DMS 273 treated with DMSO at 0.1 percent for 48 hours (cell line): ENCODE measurements around the gene KRTAP5-3.
"Not testable (repeated sequence)": the region's sequence is repeated elsewhere in the genome, so short reads cannot be mapped to it uniquely, and the experiment has no call there.

ENCODE experiments used
- DNase-seq: peaks from one replicate; lab custom pipeline; 2025; lab: John Stamatoyannopoulos, UW

KRTAP5-3 gene

GRCh38 chr11:1618231-1618630 lies 10.0 kb upstream of the KRTAP5-3 start:
- DNase-seq = no peak

- not testable (repeated sequence) for DNase-seq
These were observed 362 bp downstream of the KRTAP5-3 start for GRCh38 chr11:1607901-1608300.

GRCh38 chr11:1607156-1607845 lies 962 bp downstream of the KRTAP5-3 start:
- not testable (repeated sequence) for DNase-seq

GRCh38 chr11:1605923-1606322 lies 2.3 kb downstream of the KRTAP5-3 start:
- not testable (repeated sequence) for DNase-seq

DNA sequence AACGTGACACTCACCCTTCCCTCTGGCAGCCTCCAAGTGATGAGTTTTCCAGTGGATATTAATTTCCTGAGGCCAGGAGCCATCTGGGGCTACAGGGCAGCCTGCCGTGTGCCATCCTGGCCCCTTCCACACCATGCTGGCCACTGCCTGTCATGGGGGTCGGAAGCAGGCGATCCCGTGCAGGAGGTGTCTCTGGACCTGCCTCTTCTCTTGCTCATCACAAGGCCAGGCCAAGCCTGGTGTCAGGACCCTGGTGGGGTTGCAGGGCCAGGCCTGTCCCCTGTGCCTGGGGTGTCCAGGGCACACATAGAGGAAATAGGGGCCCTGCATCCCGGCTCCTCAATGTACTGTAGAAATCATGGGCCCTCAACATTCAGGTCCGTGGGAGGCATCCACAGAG lies 3.6 kb downstream of the KRTAP5-3 start:
- no peak for DNase-seq

- no peak for DNase-seq
These were observed 4.1 kb downstream of the KRTAP5-3 start for GRCh38 chr11:1604181-1604580.

- no peak for DNase-seq
These were observed 4.6 kb downstream of the KRTAP5-3 start for GRCh38 chr11:1603629-1604028.

GRCh38 chr11:1601663-1602062 lies 6.6 kb downstream of the KRTAP5-3 start:
- DNase-seq = not testable (repeated sequence)

GRCh38 chr11:1600626-1601025 lies 7.6 kb downstream of the KRTAP5-3 start:
- DNase-seq = no peak

DNA sequence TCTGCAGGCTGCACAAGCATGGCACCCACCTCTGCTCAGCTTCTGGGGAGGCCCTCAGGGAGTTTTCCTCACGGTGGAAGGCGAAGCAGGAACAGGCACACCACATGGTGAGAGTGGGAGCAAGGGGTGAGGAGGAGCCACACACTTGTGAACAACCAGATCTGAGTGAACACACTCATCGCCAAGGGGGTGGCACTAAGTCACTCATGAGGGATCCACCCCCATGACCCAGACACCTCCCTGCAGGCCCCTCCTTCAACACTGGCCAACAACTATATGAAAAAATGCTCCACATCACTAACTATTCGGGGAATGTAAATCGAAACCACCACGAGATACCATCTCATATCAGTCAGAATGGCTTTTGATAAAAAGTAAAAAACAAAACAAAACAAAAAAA lies 9.4 kb downstream of the KRTAP5-3 start:
- no peak for DNase-seq

- DNase-seq = not testable (repeated sequence)
These were observed 9.9 kb downstream of the KRTAP5-3 start for GRCh38 chr11:1598406-1598805.

DNA sequence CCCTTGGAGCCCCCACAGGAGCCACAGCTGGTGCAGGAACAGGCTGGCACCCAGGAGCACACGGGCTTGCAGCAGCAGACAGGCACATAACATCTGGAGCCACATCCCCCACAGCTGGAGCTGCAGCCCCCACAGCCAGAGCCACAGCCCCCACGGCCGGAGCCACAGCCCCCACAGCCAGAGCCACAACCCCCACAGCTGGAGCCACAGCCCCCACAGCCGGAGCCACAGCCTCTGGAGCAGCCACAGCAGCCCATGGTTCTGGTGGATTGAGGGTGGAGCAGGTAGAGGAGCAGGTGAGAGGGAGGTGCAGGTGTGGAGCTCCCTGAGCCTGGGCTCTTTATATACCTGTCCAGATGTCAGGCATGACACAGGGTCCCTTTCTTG lies 10.3 kb downstream of the KRTAP5-3 start, which contains the start of gene KRTAP5-2:
Gene KRTAP5-2 (minus strand): TSS at position 301 of the 387 bp plus-strand sequence. CDS start 44 bp downstream, at position 257.
- DNase-seq = no peak

GRCh38 chr11:1597331-1597993 lies 10.8 kb downstream of the KRTAP5-3 start:
- DNase-seq = no peak

DNA sequence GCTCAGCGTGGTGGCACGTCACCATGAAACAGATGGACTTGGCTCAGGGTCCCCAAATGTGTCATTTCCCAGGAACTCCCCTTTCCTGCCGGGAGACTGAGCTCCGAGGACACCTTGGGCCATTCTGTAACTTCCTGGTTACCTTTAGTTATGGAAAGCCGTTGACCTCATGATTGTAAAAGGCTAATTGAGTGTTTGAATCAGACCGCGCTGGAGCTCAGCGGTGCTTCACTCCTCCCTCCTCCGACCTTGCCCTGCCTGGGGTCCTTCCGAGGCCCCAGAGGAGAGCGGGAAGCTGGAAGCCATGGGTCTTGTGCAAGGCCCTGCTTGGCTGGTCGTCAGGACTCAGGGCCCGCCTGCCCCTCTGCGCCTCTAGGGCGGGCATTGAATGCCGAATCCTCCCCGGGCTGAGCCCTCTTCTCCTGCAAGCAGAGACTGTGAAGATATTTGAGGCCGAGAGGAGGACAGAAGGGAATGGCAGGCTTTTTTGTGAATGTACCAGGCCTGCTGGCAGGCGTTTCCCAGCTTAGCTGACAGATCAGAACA lies 11.6 kb downstream of the KRTAP5-3 start:
- not testable (repeated sequence) for DNase-seq

GRCh38 chr11:1595994-1596575 lies 12.2 kb downstream of the KRTAP5-3 start:
- not testable (repeated sequence) for DNase-seq

DNA sequence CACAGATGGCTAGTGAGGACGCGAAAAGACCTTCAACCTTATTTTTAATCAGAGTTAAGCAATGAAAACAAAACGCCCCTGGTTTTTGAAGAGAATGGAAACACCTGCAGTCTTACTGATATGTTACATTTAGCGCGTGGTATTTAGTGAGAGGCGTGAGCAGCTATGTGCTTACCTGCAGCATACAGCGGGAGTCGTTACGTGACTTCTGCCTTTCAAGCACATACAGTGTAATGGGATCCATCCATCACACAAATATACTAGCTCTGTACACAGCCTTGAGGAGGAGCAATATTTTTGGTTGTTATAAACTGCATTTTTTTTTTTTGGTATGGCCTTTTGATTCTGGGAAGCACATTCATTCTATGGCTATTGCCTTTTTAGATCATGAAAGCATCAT lies 15.6 kb downstream of the KRTAP5-3 start:
- DNase-seq = no peak

GRCh38 chr11:1589996-1590395 lies 18.3 kb downstream of the KRTAP5-3 start:
- DNase-seq = no peak

- DNase-seq = not testable (repeated sequence)
These were observed 18.9 kb downstream of the KRTAP5-3 start for GRCh38 chr11:1589191-1589963.

DNA sequence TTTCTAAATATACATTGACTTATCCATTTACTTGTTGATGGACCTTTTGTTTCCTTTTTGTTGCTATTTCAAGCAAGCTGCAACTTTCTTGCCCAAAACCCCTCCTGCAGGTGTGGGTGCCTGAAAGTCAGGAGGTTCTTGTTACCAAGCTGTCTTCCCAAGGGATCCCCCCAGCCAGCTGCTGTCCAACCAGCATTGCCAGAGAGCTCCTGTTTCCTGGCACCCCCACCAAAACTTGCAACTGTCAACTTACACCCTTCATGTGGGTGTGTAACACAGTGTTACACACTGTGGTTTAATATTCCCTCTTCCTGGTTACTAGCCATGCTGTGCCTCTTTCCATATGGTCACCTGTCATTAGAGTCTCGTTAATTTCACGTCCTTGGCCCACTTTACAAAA lies 21.6 kb downstream of the KRTAP5-3 start:
- DNase-seq = no peak

DNA sequence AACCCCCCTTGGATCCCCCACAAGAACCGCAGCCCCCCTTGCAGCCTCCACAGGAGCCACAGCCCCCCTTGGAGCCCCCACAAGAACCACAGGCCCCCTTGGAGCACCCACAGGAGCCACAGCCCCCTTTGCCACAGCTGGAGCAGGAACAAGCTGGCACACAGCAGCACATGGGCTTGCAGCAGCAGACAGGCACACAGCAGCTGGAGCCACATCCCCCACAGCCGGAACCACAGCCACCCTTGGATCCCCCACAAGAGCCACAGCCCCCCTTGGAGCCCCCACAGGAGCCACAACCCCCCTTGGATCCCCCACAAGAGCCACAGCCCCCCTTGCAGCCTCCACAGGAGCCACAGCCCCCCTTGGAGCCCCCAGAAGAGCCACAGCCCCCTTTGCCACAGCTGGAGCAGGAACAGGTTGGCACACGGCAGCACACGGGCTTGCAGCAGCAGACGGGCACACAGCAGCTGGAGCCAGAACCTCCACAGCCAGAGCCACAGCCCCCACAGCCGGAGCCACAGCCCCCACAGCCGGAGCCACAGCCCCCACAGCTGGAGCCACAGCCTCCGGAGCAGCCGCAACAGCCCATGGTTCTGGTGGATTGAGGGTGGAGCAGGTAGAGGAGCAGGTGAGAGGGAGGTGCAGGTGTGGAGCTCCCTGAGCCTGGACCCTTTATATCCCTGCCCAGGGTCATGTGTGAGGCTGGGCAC lies 23.4 kb downstream of the KRTAP5-3 start, which contains the start of gene KRTAP5-1:
Gene KRTAP5-1 (minus strand): TSS at position 623 of the 710 bp plus-strand sequence. CDS start 34 bp downstream, at position 589.
- not testable (repeated sequence) for DNase-seq

DNA sequence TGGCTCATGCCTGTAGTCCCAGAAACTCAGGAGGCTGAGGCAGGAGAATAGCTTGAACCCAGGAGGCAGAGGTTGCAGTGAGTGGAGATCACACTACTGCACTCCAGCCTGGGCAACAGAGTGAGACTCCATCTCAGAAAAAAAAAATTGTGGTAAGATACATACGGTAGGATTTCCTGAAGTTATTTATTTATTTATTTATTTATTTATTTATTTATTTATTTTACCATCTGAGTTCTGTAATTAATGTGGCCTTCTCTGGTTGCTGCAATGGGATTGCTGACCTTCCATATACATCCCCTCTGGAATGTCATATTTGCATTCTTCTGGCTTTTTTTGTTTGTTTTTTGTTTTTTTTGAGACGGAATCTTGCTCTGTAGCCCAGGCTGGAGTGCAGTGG lies 25.4 kb downstream of the KRTAP5-3 start:
- DNase-seq = not testable (repeated sequence)
